Heart left ventricle (tissue), 13 donors: ENCODE data around the gene SPEG.

ENCODE experiments used
- CTCF ChIP-seq, 12 donors: fragments of 200-600 bp; sonication (generic) in 4 of 12; IDR thresholded peaks; one replicate each; pipeline versions ENCODE4 v1.5.0 to v1.8.0; 2018 to 2022; ENCODE audit warnings: antibody characterized with exemption in 12 of 12, mild to moderate bottlenecking in 5 of 12
- POLR2A ChIP-seq, 2 donors: fragments of 450-650 bp; IDR thresholded peaks; one replicate each; pipeline ENCODE4 v1.6.1; 2017; ENCODE audit warnings: antibody characterized with exemption in 2 of 2, mild to moderate bottlenecking in 2 of 2, moderate library complexity in 2 of 2
- donor health status: ischemic (EF 13 %, LVEDD 7.1; RV severe dilation, severe dysfunction).
- donor health status: DM: no; HTN: yes; CAD: no.
- donor health status: DM: no; HTN: no; CAD: no.
- donor health status: ischemic (EF 25% LVEDD 6.9; RV normal size, moderate dysfunction).
- donor health status: ischemic (EF 25% LVEDD 5.7; RV mildly dilated, moderate dysfunction).
- donor health status: ischemic (EF 35%, LVEDD 5.7; RV mildly dilated, moderate dysfunction).
- donor health status: nonischemic (EF 11% LVEDD 7.7; RV severe dilation, severe dysfunction).
- donor health status: DM: yes; HTN: yes; CAD: no.
- donor health status: PGD.
- donor health status: ischemic (EF 29% LVEDD 5.4; RV normal size, mild dysfunction).
- donor health status: nonischemic (EF 23%, LVEDD 6.1; RV moderate dilation, normal function).

- no peak for TF ChIP-seq CTCF (IDR thresholded peaks at IDR 0.05)
- no peak for TF ChIP-seq POLR2A (IDR thresholded peaks at IDR 0.05)
Observed at GRCh38 chr2:219485201-219485580, 50.5 kb downstream of the SPEG start.
